Activated CD8-positive, alpha-beta memory T cell treated with anti-CD3 and anti-CD28 coated beads, Interleukin-2, amount 50 U/mL, for 4 hours (primary cell): ENCODE measurements around the gene SORBS2.

ENCODE experiments used
- DNase-seq: peaks from one replicate; pipeline ENCODE4 v3.0.0-alpha.2; 2020

The SORBS2 gene

GRCh38 chr4:185623444-185624258, 188.3 kb downstream of the SORBS2 start:
- no peak for DNase-seq

- no peak for DNase-seq
Observed at GRCh38 chr4:185608185-185608584, 203.8 kb downstream of the SORBS2 start.

GRCh38 chr4:185602397-185602796, 209.6 kb downstream of the SORBS2 start:
- no peak for DNase-seq

DNA sequence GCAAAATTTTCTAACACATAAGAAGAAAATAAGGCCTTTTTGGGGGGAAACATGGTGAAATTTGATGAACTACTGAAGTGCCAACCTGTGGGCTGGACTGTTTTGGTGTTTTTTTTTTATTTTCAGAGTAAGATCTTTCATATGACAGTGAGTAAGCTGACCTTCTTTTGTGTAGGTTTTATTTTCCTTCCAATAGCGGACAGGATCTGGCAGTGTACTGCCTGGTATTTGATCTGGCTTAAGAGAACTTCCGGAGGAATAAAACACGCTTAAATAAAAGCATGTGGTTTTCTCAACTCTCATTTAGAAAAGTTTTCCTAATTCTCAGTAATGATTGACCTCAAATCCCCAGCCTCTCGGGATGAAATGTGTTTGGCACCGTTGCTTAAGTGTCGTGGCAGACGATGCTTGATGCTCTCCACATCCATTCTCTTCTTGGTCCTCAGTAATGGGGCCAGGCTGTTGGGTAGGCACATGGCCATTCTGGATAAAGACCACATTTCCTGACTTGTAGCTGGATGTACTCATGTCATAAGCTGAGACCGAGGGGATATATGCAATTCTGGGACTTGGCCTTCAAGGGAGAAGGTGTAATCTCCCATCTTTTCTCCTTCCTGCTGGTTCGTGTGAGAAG, 211.1 kb downstream of the SORBS2 start:
- no peak for DNase-seq

GRCh38 chr4:185599553-185600243, 212.3 kb downstream of the SORBS2 start:
- no peak for DNase-seq

GRCh38 chr4:185598846-185599552, 213.0 kb downstream of the SORBS2 start:
- DNase-seq, result no peak

- peak; percentile 68 for DNase-seq
Observed at GRCh38 chr4:185597532-185598188, 214.3 kb downstream of the SORBS2 start.

GRCh38 chr4:185592845-185593488, 219.0 kb downstream of the SORBS2 start:
- DNase-seq, result no peak

DNA sequence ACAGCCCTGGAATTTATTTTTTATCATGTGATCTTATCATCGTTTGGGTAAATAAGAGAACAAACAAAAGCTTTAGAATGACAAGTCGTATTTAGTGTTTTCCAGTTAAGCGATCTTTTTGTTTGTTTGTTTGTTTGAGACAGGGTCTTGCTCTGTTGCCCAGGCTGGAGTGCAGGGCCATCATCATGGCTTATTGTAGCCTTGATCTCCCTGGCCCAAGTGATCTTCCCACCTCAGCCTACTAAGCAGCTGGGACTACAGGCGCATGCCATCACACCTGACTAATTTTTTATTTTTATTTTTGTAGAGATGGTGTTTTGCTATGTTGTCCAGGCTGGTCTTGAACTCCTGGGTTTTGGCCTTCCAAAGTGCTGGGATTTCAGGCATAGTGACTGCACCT, 219.6 kb downstream of the SORBS2 start:
- no peak for DNase-seq

- DNase-seq, result no peak
Observed at GRCh38 chr4:185591679-185592141, 220.3 kb downstream of the SORBS2 start.

DNA sequence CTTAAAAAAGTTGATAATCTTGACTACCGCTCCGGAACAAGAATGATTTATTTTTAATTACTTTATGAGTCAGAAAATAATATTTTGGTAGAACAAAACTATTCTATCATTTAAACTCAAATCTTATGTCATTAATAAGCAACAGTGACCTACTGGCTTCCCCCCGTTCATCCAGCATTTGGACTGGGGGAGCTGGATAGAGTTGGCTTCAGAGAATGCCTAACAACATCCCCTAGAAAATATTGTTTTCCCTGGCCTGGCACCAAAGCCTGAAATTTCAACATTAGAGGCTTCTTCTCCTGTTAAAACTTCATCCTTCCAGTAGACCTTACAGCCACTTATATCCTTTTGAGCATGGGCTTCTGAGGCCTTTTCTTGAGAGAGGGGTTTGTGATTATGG, 221.0 kb downstream of the SORBS2 start:
- no peak for DNase-seq

DNA sequence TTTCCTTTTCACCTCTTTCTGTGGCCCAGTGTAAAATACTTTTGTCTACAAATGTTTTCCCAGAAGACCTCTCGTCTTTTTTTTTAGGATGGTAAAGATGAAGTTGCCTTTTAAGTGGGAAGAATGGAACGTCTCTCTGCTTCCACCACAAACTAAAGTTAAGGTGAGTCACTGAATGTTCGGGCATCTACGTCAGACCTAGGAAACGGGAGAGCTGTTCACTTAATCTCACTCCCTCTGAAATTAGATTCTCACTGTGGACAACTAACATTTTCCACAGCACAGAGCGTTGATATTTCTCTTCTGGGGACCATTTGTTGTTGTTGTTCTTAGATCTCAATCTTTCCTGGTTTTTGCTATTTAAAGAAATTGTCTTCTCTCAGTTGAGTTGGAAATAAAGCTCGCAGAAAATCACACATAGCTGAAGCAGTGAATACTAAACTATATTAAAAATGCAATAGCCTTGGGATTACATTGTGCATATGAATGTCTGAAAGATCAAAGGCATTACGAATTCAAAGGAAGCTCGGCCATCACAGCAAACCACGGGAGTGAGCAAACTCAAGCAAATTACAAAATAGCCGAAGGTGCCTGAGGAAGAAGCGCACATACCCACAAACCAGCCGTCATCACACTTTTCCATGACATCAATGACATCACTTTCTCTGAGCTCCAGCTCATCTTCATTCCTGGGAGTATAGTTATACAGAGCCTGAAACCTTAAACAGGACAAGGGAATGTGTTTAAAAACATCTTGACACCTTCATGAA, 222.7 kb downstream of the SORBS2 start:
- DNase-seq, result no peak

- DNase-seq, result peak; percentile 59
Observed at GRCh38 chr4:185587427-185588161, 224.4 kb downstream of the SORBS2 start.

DNA sequence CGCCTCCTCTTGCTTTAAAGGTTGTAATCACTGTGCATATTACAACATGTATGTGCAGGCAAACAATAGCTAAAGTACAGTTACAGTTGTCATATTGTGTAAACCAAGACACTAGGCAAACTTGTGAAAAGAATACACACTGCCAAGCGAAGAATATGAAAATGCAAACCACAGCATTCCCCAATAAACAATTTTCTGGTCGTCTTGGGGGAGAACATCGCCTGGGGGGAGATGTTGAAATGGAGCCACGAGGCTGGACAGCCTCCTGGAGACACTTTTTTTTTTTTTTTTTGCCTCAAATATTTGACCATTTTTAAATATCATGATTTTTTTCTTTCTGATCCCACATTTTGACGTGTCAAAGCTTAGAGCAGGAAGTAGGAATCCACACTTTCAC, 225.0 kb downstream of the SORBS2 start:
- DNase-seq, result no peak

GRCh38 chr4:185585211-185585610, 226.8 kb downstream of the SORBS2 start:
- no peak for DNase-seq

- no peak for DNase-seq
Observed at GRCh38 chr4:185583813-185584212, 228.2 kb downstream of the SORBS2 start.

- no peak for DNase-seq
Observed at GRCh38 chr4:185582651-185583400, 229.2 kb downstream of the SORBS2 start.

DNA sequence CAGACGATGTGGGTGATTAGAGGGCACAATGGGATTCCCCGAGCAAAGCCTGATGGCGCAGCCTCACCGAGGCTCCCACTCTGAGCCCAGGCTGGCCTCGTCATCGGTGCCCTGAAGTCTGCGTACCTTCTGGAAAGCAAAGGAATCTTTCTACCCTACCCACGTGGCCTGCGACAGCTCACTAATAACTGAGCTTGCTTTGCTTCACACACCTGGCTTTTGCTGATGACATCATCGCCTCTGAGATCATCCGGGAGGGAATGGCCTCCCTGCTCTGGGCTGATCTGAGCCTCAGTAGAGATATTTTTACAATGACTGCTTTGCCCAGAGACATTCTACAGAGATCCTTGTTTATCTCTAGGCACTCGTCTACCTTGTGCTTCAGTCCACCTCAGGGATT, 231.3 kb downstream of the SORBS2 start:
- DNase-seq, result no peak

DNA sequence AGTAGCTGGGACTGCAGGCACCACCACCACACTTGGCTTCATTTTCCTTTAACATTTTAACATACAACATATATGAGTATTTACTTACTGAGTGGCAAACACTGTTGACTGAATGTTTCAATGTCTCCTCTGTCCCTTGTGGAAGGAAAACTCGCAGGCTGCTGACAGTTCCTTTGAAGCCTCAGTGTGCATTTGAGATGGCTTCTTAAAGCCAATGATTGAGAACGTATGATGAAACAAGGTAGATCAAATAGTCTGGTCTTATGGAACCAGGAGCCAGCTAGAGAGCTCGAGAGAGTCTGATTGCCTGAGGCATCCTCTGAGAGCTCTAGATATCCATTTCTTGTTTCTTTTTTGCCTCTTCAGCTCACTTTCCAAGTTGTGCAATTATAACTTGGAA, 233.7 kb downstream of the SORBS2 start:
- DNase-seq, result no peak
